ENCODE data around the gene FOXK1.

Gene FOXK1

GRCh38 chr7:4638781-4639575 lies 43.1 kb upstream of the FOXK1 start:
- H3K9me3 ChIP-seq (ENCODE audit: control insufficient read depth, insufficient read depth, low read depth, low read length), result no peaks in the 10 kb centered on the region
- no peaks in the 10 kb centered on the region for H3K36me3 ChIP-seq (ENCODE audit: control insufficient read depth in 2 of 2, insufficient read depth in 1 of 2, low read length in 2 of 2)
- no peak overlapping the region for H3K27ac ChIP-seq (ENCODE audit: extremely low read depth, low read depth, low read length)
- ChIA-PET CTCF (interaction anchor here (0.6 kb wide), 1 partner anchor 856 kb away, joined by 3 read pairs; no protein-coding TSS in a partner anchor), POLR2A (no interaction called here)
- TF ChIP-seq AEBP2 (tag by site-specific recombination; IDR thresholded peaks at IDR 0.05; ENCODE audit: borderline replicate concordance), result no peak
- no peak for TF ChIP-seq ZNF76 (tag by site-specific recombination; IDR thresholded peaks at IDR 0.05; ENCODE audit: borderline replicate concordance, low read depth)
- no peak overlapping the region for H3K4me3 ChIP-seq (ENCODE audit: low read depth, low read length)
- no peaks in the 10 kb centered on the region for H3K4me1 ChIP-seq (ENCODE audit: control insufficient read depth, insufficient read depth, low read length)

- CTCF ChIA-PET, result interaction anchor here (0.7 to 1.9 kb wide), 4 partner anchors 8 to 37 kb away, joined by 3 to 8 read pairs (median 6); no protein-coding TSS in a partner anchor
- POLR2A ChIA-PET, result interaction anchor here (0.6 to 2.5 kb wide), 9 partner anchors 9 to 1501 kb away, joined by 3 to 20 read pairs (median 4); partner anchors contain the start of genes AP5Z1 and FOXK1
- no peaks in the 10 kb centered on the region for H3K4me1 ChIP-seq (ENCODE audit: control insufficient read depth, insufficient read depth, low read length)
- H3K27ac ChIP-seq (ENCODE audit: extremely low read depth, low read depth, low read length), result no peak overlapping the region; the same call in 1 of the 2 replicates
- H3K9me3 ChIP-seq (ENCODE audit: control insufficient read depth, insufficient read depth, low read depth, low read length), result no peaks in the 10 kb centered on the region
- peak overlapping the region; percentile 28 for H3K4me3 ChIP-seq (ENCODE audit: low read depth, low read length)
- no peaks in the 10 kb centered on the region for H3K36me3 ChIP-seq (ENCODE audit: control insufficient read depth in 2 of 2, insufficient read depth in 1 of 2, low read length in 2 of 2)
- 0 out of 2 replicates have a peak, but pooled peaks have one; percentile 42 for TF ChIP-seq GLIS1 (tag by site-specific recombination; IDR thresholded peaks at IDR 0.05)
- TF ChIP-seq ZNF664 (tag by site-specific recombination; IDR thresholded peaks at IDR 0.05), result peak; percentile 88
- TF ChIP-seq ZSCAN16 (tag by site-specific recombination; IDR thresholded peaks at IDR 0.05), result no peak
- 0 out of 2 replicates have a peak, but pooled peaks have one; percentile 12 for TF ChIP-seq SP3 (tag by site-specific recombination; IDR thresholded peaks at IDR 0.05)
- TF ChIP-seq PATZ1 (tag by site-specific recombination; IDR thresholded peaks at IDR 0.05), result 0 out of 2 replicates have a peak, but pooled peaks have one; percentile 20
- peak; percentile 75 for TF ChIP-seq SCRT2 (tag by site-specific recombination; IDR thresholded peaks at IDR 0.05)
- TF ChIP-seq GLIS2 (tag by site-specific recombination; IDR thresholded peaks at IDR 0.05), result peak; percentile 80
- peak; percentile 99 for TF ChIP-seq ZBTB8A (tag by site-specific recombination; IDR thresholded peaks at IDR 0.05)
- 0 out of 2 replicates have a peak, but pooled peaks have one; percentile 26 for TF ChIP-seq ZNF341 (tag by site-specific recombination; IDR thresholded peaks at IDR 0.05; ENCODE audit: low read depth)
- no peak for TF ChIP-seq ZNF274 (IDR thresholded peaks at IDR 0.05; ENCODE audit: low read length)
- TF ChIP-seq ZNF274 (tag by site-specific recombination; IDR thresholded peaks at IDR 0.05; ENCODE audit: borderline replicate concordance), result no peak
- peak; percentile 79 for TF ChIP-seq ZNF335 (tag by site-specific recombination; conservative IDR thresholded peaks at IDR 0.05)
- TF ChIP-seq ZNF549 (tag by site-specific recombination; IDR thresholded peaks at IDR 0.05), result no peak
- TF ChIP-seq, protein P1, sequence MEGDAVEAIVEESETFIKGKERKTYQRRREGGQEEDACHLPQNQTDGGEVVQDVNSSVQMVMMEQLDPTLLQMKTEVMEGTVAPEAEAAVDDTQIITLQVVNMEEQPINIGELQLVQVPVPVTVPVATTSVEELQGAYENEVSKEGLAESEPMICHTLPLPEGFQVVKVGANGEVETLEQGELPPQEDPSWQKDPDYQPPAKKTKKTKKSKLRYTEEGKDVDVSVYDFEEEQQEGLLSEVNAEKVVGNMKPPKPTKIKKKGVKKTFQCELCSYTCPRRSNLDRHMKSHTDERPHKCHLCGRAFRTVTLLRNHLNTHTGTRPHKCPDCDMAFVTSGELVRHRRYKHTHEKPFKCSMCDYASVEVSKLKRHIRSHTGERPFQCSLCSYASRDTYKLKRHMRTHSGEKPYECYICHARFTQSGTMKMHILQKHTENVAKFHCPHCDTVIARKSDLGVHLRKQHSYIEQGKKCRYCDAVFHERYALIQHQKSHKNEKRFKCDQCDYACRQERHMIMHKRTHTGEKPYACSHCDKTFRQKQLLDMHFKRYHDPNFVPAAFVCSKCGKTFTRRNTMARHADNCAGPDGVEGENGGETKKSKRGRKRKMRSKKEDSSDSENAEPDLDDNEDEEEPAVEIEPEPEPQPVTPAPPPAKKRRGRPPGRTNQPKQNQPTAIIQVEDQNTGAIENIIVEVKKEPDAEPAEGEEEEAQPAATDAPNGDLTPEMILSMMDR (tag by site-specific recombination; IDR thresholded peaks at IDR 0.05), result peak; percentile 57
- TF ChIP-seq PRDM10 (tag by site-specific recombination; IDR thresholded peaks at IDR 0.05), result peak; percentile 93
- 0 out of 2 replicates have a peak, but pooled peaks have one; percentile 48 for TF ChIP-seq ZNF501 (tag by site-specific recombination; IDR thresholded peaks at IDR 0.05)
- peak; percentile 62; the same call in 1 of the 2 replicates for TF ChIP-seq HIC1 (tag by site-specific recombination; IDR thresholded peaks at IDR 0.05)
Measured at GRCh38 chr7:4641091-4641666, 40.9 kb upstream of the FOXK1 start.
